GM12878 (cell line): ENCODE measurements around the gene FAM234B. TPM values are rescaled to one million over a fixed set of nuclear protein-coding genes. Genes with fewer than 3 reads are reported as not detected.

Experiments
- ATAC-seq: fragments of 200-7000 bp; cut with Tn5 transposase; 3 replicates; pipeline ENCODE4 v1.9.1; 2020; ENCODE audit warnings: mild to moderate bottlenecking, moderate library complexity
- BruUV-seq: library from RNA; stranded (reverse); fragments of 400-500 nt; replicated peaks from 2 replicates; lab custom pipeline; 2021; lab: Mats Ljungman, UMichigan
- CTCF ChIA-PET: fragments of 300-600 bp; sonication (Branson Sonifier 250); formaldehyde crosslinking; extraction: SDS; loops from one replicate; lab custom pipeline; 2021; ENCODE audit warnings: inconsistent platforms; lab: Yijun Ruan, JAX
- POLR2A ChIA-PET: fragments of 350-600 bp; formaldehyde crosslinking; extraction: SDS; loops from one replicate; lab custom pipeline; 2021; ENCODE audit warnings: inconsistent platforms; lab: Charles Lee
- RAD21 ChIA-PET: fragments of 300-600 bp; sonication (Branson Sonifier 250); formaldehyde crosslinking; loops from one replicate; lab custom pipeline; 2023; ENCODE audit warnings: antibody characterized with exemption; ENCODE audit not compliant: unreplicated experiment; lab: Charles Lee
- SMC1A ChIA-PET: fragments of 300-600 bp; sonication (Branson Sonifier 250); formaldehyde crosslinking; loops from one replicate; lab custom pipeline; 2023; ENCODE audit not compliant: unreplicated experiment, uncharacterized antibody; lab: Charles Lee
- DNase-seq: peaks from one replicate; pipeline ENCODE4 v3.0.0-alpha.2; 2011; ENCODE audit warnings: low read depth, low spot score
- FAIRE-seq: peaks from 3 replicates; lab custom pipeline; 2011; peaks lifted over from hg19 to GRCh38; lab: Jason Lieb, UNC
- H2AFZ ChIP-seq: 2 replicates; pipeline ENCODE4 v1.6.0; 2011; ENCODE audit warnings: low read depth, low read length, control low read depth; ENCODE audit not compliant: control insufficient read depth
- H3K27ac ChIP-seq: 2 replicates; pipeline ENCODE4 v1.5.1; 2011; ENCODE audit warnings: control low read depth; ENCODE audit not compliant: control insufficient read depth, insufficient read depth
- H3K27me3 ChIP-seq, 2 experiments: replicated peaks in 1 of 2; 2 replicates each; pipeline versions ENCODE4 v1.6.0 to v1.6.1; 2011; ENCODE audit warnings: low read length in 1 of 2; ENCODE audit not compliant: control insufficient read depth in 2 of 2, insufficient read depth in 2 of 2
- H3K36me3 ChIP-seq, 2 experiments: 2 replicates each; pipeline ENCODE4 v1.5.1; 2011; ENCODE audit warnings: low read length in 1 of 2; ENCODE audit not compliant: control insufficient read depth in 2 of 2, insufficient read depth in 2 of 2
- H3K4me1 ChIP-seq: 2 replicates; pipeline ENCODE4 v1.6.1; 2011; ENCODE audit warnings: mild to moderate bottlenecking, low read length, moderate library complexity, mixed read lengths; ENCODE audit not compliant: control insufficient read depth, insufficient read depth
- H3K4me2 ChIP-seq: 2 replicates; pipeline ENCODE4 v1.6.0; 2011; ENCODE audit warnings: control low read depth; ENCODE audit not compliant: control insufficient read depth, insufficient read depth
- H3K4me3 ChIP-seq: fragments of 200-600 bp; sonication (generic); 2 replicates; pipeline ENCODE4 v1.5.1; 2016
- H3K79me2 ChIP-seq: 2 replicates; pipeline ENCODE4 v1.6.0; 2011; ENCODE audit warnings: low read length; ENCODE audit not compliant: control insufficient read depth, insufficient read depth
- H3K9ac ChIP-seq: 2 replicates; pipeline ENCODE4 v1.8.0; 2011; ENCODE audit warnings: low read length, control low read depth, mixed read lengths; ENCODE audit not compliant: control insufficient read depth, insufficient read depth
- H3K9me3 ChIP-seq: replicated peaks from 3 replicates; pipeline ENCODE4 v1.5.1; 2011; ENCODE audit warnings: mild to moderate bottlenecking, low read length; ENCODE audit not compliant: control insufficient read depth, insufficient read depth
- H4K20me1 ChIP-seq: 2 replicates; pipeline ENCODE4 v1.6.0; 2011; ENCODE audit not compliant: control insufficient read depth, insufficient read depth
- BCL3 ChIP-seq: IDR thresholded peaks from 2 replicates; pipeline ENCODE4 v1.6.1; 2011; ENCODE audit warnings: borderline replicate concordance, low read depth, mild to moderate bottlenecking, moderate library complexity, low read length; ENCODE audit not compliant: insufficient read depth, poor library complexity, severe bottlenecking
- BHLHE40 ChIP-seq, 2 experiments: fragments of 450-650 bp in 1 of 2; IDR thresholded peaks; 2 replicates each; pipeline ENCODE4 v1.6.1; 2011 to 2017; ENCODE audit warnings: low read depth in 2 of 2, borderline replicate concordance in 1 of 2, improper control_type of control experiment in 1 of 2, low read length in 1 of 2, mild to moderate bottlenecking in 1 of 2
- ELK1 ChIP-seq: IDR thresholded peaks from 2 replicates; pipeline ENCODE4 v1.6.1; 2012; ENCODE audit warnings: low read depth, low read length, improper control_type of control experiment
- HCFC1 ChIP-seq: fragments of 150-350 bp; IDR thresholded peaks from 2 replicates; pipeline ENCODE4 v1.6.1; 2014; ENCODE audit warnings: low read length
- HDAC2 ChIP-seq: fragments of 200-600 bp; sonication (generic); IDR thresholded peaks from 2 replicates; pipeline ENCODE4 v1.6.1; 2017
- IRF5 ChIP-seq: fragments of 450-650 bp; IDR thresholded peaks from 2 replicates; pipeline ENCODE4 v1.6.1; 2017; ENCODE audit warnings: borderline replicate concordance
- MTA3 ChIP-seq: IDR thresholded peaks from 2 replicates; pipeline ENCODE4 v1.6.1; 2012; ENCODE audit warnings: low read length, inconsistent platforms, borderline replicate concordance
- SIN3A ChIP-seq: IDR thresholded peaks from 2 replicates; pipeline ENCODE4 v1.6.1; 2012; ENCODE audit warnings: low read depth, low read length, improper control_type of control experiment
- SMAD5 ChIP-seq: IDR thresholded peaks from 2 replicates; pipeline ENCODE4 v1.6.1; 2016; ENCODE audit warnings: antibody characterized with exemption, low read depth
- YY1 ChIP-seq: IDR thresholded peaks from 2 replicates; pipeline ENCODE4 v1.6.1; 2011; ENCODE audit warnings: low read depth, mild to moderate bottlenecking, low read length
- WGBS: methylation state at CpG from one replicate; pipeline ENCODE4 v1.1.6; 2016; ENCODE audit warnings: low lambda C conversion rate; ENCODE audit not compliant: insufficient replicate concordance, insufficient coverage; ENCODE audit errors: missing lambda C conversion rate; 5-methylcytosine and 5-hydroxymethylcytosine counted together
- in situ Hi-C: fragments of 300-500 bp; cut with MboI; formaldehyde crosslinking; loops from 9 replicates; pipeline ENCODE4 v1.14.3; 2018; ENCODE audit warnings: mixed read lengths
- intact Hi-C: fragments of 100-400 bp; cut with micrococcal nuclease; formaldehyde crosslinking; loops from one replicate; pipeline ENCODE4 v1.14.2; 2022; ENCODE audit not compliant: unreplicated experiment
- polyA plus RNA-seq, 11 experiments: library from polyadenylated mRNA; depleted of rRNA in 4 of 11; unstranded in 6 of 11; stranded (reverse) in 5 of 11; fragments of >200 nt; fragmentation: Nextera tagmentation in 4 of 11; fragmentation: Illumina TruSeq in 1 of 11; extraction: Ambion mirVana in 4 of 11; extraction: Trizol in 1 of 11; gene quantifications; 1 replicate in 1 of 11; 2 replicates in 10 of 11; pipeline versions ENCODE4 v1.2.1 to v1.2.3, GENCODE V29; 2011 to 2016; ENCODE audit warnings: inconsistent platforms in 2 of 11, missing spikeins in 2 of 11, low read depth in 1 of 11
- total RNA-seq, 4 experiments: library from RNA; depleted of rRNA in 3 of 4; stranded (reverse); fragments of >200 nt in 3 of 4; fragmentation: Illumina TruSeq in 1 of 4; extraction: Trizol in 1 of 4; gene quantifications; 2 replicates each; pipeline versions ENCODE4 v1.2.1 to v1.2.3, GENCODE V29; 2013 to 2021

The FAM234B gene
- total and polyA plus RNA-seq, 10 of the 15 experiments (the other 5 are each of a cell fraction or from before 2014, with no cell fraction given), result 0.09 to 2.8 (median 0.18) TPM

GRCh38 chr12:13030541-13031291, 13.5 kb upstream of the FAM234B start:
- Histone ChIP-seq H3K27me3 (peaks cover 2 to 4% of the 10 kb centered on the region in 2 experiments; a peak in 2 of 4 replicates), H3K36me3 (no peaks in the 10 kb centered on the region), H3K27ac (no peak overlapping the region), H3K79me2 (no peaks in the 10 kb centered on the region), H3K9ac (no peak overlapping the region), H3K9me3 (no peaks in the 10 kb centered on the region), H4K20me1 (no peaks in the 10 kb centered on the region), H3K4me1 (no peaks in the 10 kb centered on the region), H3K4me2 (no peak overlapping the region), H2AFZ (no peak overlapping the region), H3K4me3 (no peak overlapping the region)
- POLR2A ChIA-PET, result no interaction called here
- no peak for TF ChIP-seq SMAD5
- TF ChIP-seq SIN3A, result no peak
- TF ChIP-seq BHLHE40 (IDR thresholded peaks at IDR 0.05; ENCODE audit: borderline replicate concordance in 1 of 2, low read depth in 2 of 2, low read length in 1 of 2), result no peak
- no peak for TF ChIP-seq HDAC2
- no peak for TF ChIP-seq YY1
- in situ Hi-C loops (no loop called here), intact Hi-C loops (no loop called here)
- 46% methylated on average over 9 of the region's 9 CpGs for WGBS
- RAD21 ChIA-PET, result no interaction called here
- BruUV-seq, result no TSS peak
- no peak for DNase-seq
- FAIRE-seq, result no peak
- SMC1A ChIA-PET, result no interaction called here
- CTCF ChIA-PET, result interaction anchor here (0.6 kb wide), 1 partner anchor 562 kb away, joined by 4 read pairs; no protein-coding TSS in a partner anchor
- ATAC-seq, result no peak

- no peak for FAIRE-seq
- Histone ChIP-seq H3K27ac (no peak overlapping the region), H3K79me2 (no peaks in the 10 kb centered on the region), H3K9ac (no peak overlapping the region), H3K4me3 (no peak overlapping the region), H3K27me3 (peaks cover 2 to 4% of the 10 kb centered on the region in 2 experiments; a peak in 2 of 4 replicates), H3K36me3 (no peaks in the 10 kb centered on the region), H3K4me2 (no peak overlapping the region), H2AFZ (no peak overlapping the region), H3K9me3 (no peaks in the 10 kb centered on the region), H4K20me1 (no peaks in the 10 kb centered on the region), H3K4me1 (no peaks in the 10 kb centered on the region)
- SMC1A ChIA-PET, result no interaction called here
- BruUV-seq, result no TSS peak
- no peak for DNase-seq
- POLR2A ChIA-PET, result no interaction called here
- 93% methylated on average over 2 of the region's 2 CpGs for WGBS
- RAD21 ChIA-PET, result no interaction called here
- intact Hi-C loops (no loop called here), in situ Hi-C loops (no loop called here)
- ATAC-seq, result no peak
- CTCF ChIA-PET, result no interaction called here
- TF ChIP-seq HCFC1, result no peak
- TF ChIP-seq IRF5, result no peak
- no peak for TF ChIP-seq ELK1
- TF ChIP-seq BCL3, result no peak
- no peak for TF ChIP-seq MTA3
Measured at GRCh38 chr12:13032164-13032563, 12.0 kb upstream of the FAM234B start.
